Omental fat pad (tissue), 4 donors: ENCODE measurements around the gene APEX1. TPM values are rescaled to one million over a fixed set of nuclear protein-coding genes. Genes with fewer than 3 reads are reported as not detected.
"Not testable (repeated sequence)": the region's sequence is repeated elsewhere in the genome, so short reads cannot be mapped to it uniquely, and the experiment has no call there.

Source experiments
- ATAC-seq: fragments of 150-250 bp; one replicate; pipeline ENCODE4 v1.9.1; 2016; ENCODE audit warnings: mild to moderate bottlenecking, moderate library complexity; ENCODE audit not compliant: low FRiP score
- DNase-seq: peaks from one replicate; pipeline ENCODE4 v3.0.0-alpha.2; 2019; ENCODE audit warnings: low spot score
- CTCF ChIP-seq, 3 donors: fragments of 450-650 bp; IDR thresholded peaks; one replicate each; pipeline ENCODE4 v1.5.1; 2016 to 2017; ENCODE audit warnings: antibody characterized with exemption in 3 of 3, mild to moderate bottlenecking in 3 of 3, moderate library complexity in 2 of 3
- small RNA-seq: library from RNA; depleted of rRNA; stranded (forward); fragments of <200 nt; gene quantifications from one replicate; pipeline ENCODE3, GENCODE V24; 2016
- total RNA-seq, 4 donors: library from RNA; depleted of rRNA; stranded (reverse); fragments of >200 nt; gene quantifications; one replicate each; pipeline ENCODE4 v1.1.0, GENCODE V29; 2016

The APEX1 gene
- total RNA-seq, 4 donors from 2014 or later = 110 to 146 (median 131) TPM

DNA sequence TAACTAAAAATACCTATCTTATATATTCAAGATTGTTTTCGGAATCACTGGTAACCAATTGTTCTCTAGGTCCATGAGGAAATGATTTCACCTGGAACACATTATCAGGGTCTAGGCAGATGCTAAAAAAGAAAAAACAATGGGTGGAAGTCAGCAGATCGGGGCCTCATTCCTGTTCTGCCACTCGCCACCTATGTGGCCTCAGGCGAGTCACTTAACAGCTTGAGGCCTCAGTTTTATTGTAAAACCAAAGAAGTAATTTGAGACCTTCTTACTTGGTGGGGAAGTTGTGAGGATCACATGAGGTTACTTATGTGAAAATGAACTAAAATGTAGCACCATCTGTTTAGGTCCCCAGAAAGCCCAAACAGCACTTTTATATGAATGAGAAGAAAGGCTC lies 44.1 kb downstream of the APEX1 start:
- TF ChIP-seq CTCF (IDR thresholded peaks at IDR 0.05) = no peak
- DNase-seq = no peak
- no peak for ATAC-seq

- no peak for TF ChIP-seq CTCF (IDR thresholded peaks at IDR 0.05)
- DNase-seq (no peak), ATAC-seq (no peak)
Observed at GRCh38 chr14:20499881-20500280, 44.9 kb downstream of the APEX1 start.

- no peak for DNase-seq
- no peak for TF ChIP-seq CTCF (IDR thresholded peaks at IDR 0.05)
- no peak for ATAC-seq
Observed at GRCh38 chr14:20501346-20501745, 46.3 kb downstream of the APEX1 start.

DNA sequence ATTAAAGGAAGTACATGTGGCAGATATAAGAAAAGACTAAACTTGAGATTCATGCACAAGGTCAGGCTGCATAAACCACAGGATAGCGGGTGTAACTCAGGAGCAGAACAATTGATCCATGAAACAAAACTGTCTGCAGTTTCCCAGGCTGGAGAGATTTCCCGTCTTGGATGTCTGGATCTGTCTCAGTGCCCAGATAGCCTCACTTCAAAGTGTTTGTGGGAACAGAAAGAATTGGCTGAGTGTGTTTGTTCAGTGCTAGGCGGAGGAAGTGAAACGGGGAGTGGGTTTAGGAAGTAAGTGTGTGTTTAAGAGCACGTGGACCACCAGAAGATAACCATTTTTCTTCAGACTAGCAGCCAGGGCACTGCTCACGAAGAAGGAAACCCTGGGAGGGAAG lies 48.9 kb downstream of the APEX1 start:
- TF ChIP-seq CTCF (IDR thresholded peaks at IDR 0.05) = no peak
- no peak for ATAC-seq

DNA sequence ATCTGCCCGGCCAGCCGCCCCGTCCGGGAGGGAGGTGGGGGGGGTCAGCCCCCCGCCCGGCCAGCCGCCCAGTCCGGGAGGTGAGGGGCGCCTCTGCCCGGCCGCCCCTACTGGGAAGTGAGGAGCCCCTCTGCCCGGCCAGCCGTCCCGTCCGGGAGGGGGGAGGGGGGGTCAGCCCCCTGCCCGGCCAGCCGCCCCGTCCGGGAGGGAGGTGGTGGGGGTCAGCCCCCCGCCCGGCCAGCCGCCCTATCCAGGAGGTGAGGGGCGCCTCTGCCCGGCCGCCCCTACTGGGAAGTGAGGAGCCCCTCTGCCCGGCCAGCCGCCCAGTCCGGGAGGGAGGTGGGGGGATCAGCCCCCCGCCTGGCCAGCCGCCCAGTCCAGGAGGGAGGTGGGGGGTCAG lies 51.2 kb downstream of the APEX1 start:
- DNase-seq, ATAC-seq: not testable (repeated sequence)

More for the DNA sequence above, 48.9 kb downstream of the APEX1 start:
- no peak for DNase-seq

DNA sequence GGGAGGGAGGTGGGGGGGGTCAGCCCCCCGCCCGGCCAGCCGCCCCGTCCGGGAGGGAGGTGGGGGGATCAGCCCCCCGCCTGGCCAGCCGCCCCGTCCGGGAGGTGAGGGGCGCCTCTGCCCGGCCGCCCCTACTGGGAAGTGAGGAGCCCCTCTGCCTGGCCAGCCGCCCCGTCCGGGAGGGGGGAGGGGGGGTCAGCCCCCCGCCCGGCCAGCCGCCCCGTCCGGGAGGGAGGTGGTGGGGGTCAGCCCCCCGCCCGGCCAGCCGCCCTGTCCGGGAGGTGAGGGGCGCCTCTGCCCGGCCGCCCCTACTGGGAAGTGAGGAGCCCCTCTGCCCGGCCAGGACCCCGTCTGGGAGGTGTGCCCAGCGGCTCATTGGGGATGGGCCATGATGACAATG lies 51.7 kb downstream of the APEX1 start:
- DNase-seq, ATAC-seq: not testable (repeated sequence)

Small RNA genes lying within 50 kb of the gene (small RNA-seq; reads per million reads assigned to genes)
- not detected for gene RNA5SP382

Other genes starting within 250 kb of the APEX1 start
- not detected for gene OR11H6, start 231.5 kb upstream of the APEX1 start, total RNA-seq
- gene OR11H7, start 226.2 kb upstream of the APEX1 start, total RNA-seq = not detected
- not detected for gene OR11H4, start 215.9 kb upstream of the APEX1 start, total RNA-seq
- 10 to 100 TPM in 2 of 4 donors, 1 to 10 TPM in 2; 7.4 to 12.6 (median 10.0) TPM for gene TTC5, start 149.3 kb upstream of the APEX1 start, total RNA-seq
- gene CCNB1IP1, start 121.9 kb upstream of the APEX1 start, total RNA-seq = 10 to 100 TPM; 30.8 to 49.7 (median 36.8) TPM
- gene PARP2, start 111.6 kb upstream of the APEX1 start, total RNA-seq = 10 to 100 TPM in 1 of 4 donors, 1 to 10 TPM in 3; 4.3 to 12.9 (median 7.7) TPM
- 10 to 100 TPM; 22.9 to 38.8 (median 27.8) TPM for gene TEP1, start 41.7 kb upstream of the APEX1 start, total RNA-seq
- 1 to 10 TPM in 1 of 4 donors, under 1 TPM in 3; 0.12 to 2.0 (median 0.39) TPM for gene KLHL33, start 19.1 kb upstream of the APEX1 start, total RNA-seq
- gene OSGEP, start 414 bp upstream of the APEX1 start, total RNA-seq = 10 to 100 TPM; 30.9 to 55.1 (median 53.4) TPM
- 10 to 100 TPM; 20.4 to 24.4 (median 22.5) TPM for gene PIP4P1, start 6.2 kb downstream of the APEX1 start, total RNA-seq
- gene PNP, start 14.2 kb downstream of the APEX1 start, total RNA-seq = 100 to 1,000 TPM in 2 of 4 donors, 10 to 100 TPM in 2; 28.4 to 437 (median 117) TPM
- gene RNASE10, start 50.3 kb downstream of the APEX1 start, total RNA-seq = not detected
- not detected for gene RNASE9, start 105.8 kb downstream of the APEX1 start, total RNA-seq
- gene RNASE11, start 132.8 kb downstream of the APEX1 start, total RNA-seq = not detected
- gene RNASE12, start 136.2 kb downstream of the APEX1 start, total RNA-seq = not detected
- gene OR6S1, start 186.5 kb downstream of the APEX1 start, total RNA-seq = not detected
- gene RNASE4, start 229.3 kb downstream of the APEX1 start, total RNA-seq = 100 to 1,000 TPM; 115 to 280 (median 181) TPM
- gene ANG, start 233.5 kb downstream of the APEX1 start, total RNA-seq = 100 to 1,000 TPM in 1 of 4 donors, 10 to 100 TPM in 3; 24.4 to 114 (median 45.6) TPM